Measurements from ENCODE around the gene TMEFF1. TPM values are rescaled to one million over a fixed set of nuclear protein-coding genes. Genes with fewer than 3 reads are reported as not detected.

Gene TMEFF1
- total RNA-seq, 1 experiment from 2014 or later, result 2.7 TPM

DNA sequence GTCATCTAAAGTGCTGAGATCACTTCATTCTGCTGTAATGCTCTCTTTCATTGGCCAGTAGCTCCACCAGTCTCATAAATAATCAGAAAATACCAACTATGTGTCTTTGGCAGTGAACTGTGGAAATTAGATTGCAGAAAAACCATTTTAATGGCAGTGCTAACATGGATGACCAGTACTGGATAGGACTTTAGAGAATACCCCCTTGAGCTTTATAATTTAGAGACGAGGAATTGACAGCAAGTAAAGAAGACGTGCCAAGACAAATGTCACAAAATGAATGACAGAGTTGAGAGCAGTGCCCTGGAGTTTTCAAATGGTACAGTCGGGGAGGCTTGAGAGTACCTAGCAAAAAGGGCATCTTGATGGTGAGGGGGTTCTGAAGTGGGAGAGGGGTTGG lies 40.2 kb upstream of the TMEFF1 start:
- no peak for DNase-seq
- H3K9me3 ChIP-seq, result no peaks in the 10 kb centered on the region
- H3K36me3 ChIP-seq (ENCODE audit: control insufficient read depth, insufficient read depth, low read length), result no peaks in the 10 kb centered on the region
- H3K4me1 Mint-ChIP-seq (ENCODE audit: low read depth, unreplicated experiment), result peaks cover 26% of the 10 kb centered on the region
- TF ChIP-seq, protein P1, sequence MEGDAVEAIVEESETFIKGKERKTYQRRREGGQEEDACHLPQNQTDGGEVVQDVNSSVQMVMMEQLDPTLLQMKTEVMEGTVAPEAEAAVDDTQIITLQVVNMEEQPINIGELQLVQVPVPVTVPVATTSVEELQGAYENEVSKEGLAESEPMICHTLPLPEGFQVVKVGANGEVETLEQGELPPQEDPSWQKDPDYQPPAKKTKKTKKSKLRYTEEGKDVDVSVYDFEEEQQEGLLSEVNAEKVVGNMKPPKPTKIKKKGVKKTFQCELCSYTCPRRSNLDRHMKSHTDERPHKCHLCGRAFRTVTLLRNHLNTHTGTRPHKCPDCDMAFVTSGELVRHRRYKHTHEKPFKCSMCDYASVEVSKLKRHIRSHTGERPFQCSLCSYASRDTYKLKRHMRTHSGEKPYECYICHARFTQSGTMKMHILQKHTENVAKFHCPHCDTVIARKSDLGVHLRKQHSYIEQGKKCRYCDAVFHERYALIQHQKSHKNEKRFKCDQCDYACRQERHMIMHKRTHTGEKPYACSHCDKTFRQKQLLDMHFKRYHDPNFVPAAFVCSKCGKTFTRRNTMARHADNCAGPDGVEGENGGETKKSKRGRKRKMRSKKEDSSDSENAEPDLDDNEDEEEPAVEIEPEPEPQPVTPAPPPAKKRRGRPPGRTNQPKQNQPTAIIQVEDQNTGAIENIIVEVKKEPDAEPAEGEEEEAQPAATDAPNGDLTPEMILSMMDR (IDR thresholded peaks at IDR 0.05; ENCODE audit: insufficient read depth in 1 of 2, low read depth in 1 of 2, low read length in 1 of 2, severe bottlenecking in 1 of 2, unreplicated experiment in 1 of 2), result no peak
- H3K4me1 ChIP-seq, result peaks cover 14% of the 10 kb centered on the region
- ChIA-PET CTCF (no interaction called here), POLR2A (no interaction called here)
- H3K4me3 Mint-ChIP-seq (ENCODE audit: unreplicated experiment), result no peak overlapping the region
- H3K4me3 ChIP-seq (ENCODE audit: low read depth, low read length), result no peak overlapping the region
- BruUV-seq (replicated peaks), result no TSS peak
- intact Hi-C loops (cut with micrococcal nuclease; ENCODE audit: unreplicated experiment), result no loop called here
- no peaks in the 10 kb centered on the region for H3K27me3 Mint-ChIP-seq (ENCODE audit: insufficient read depth, unreplicated experiment)
- H3K9me3 Mint-ChIP-seq (ENCODE audit: unreplicated experiment), result no peaks in the 10 kb centered on the region
- H3K27me3 ChIP-seq (replicated peaks; ENCODE audit: control insufficient read depth, insufficient read depth, low read length), result no peaks in the 10 kb centered on the region
- peaks cover 20% of the 10 kb centered on the region for H3K36me3 Mint-ChIP-seq (ENCODE audit: insufficient read depth, unreplicated experiment)
- no peak overlapping the region for H3K27ac Mint-ChIP-seq (ENCODE audit: unreplicated experiment)

DNA sequence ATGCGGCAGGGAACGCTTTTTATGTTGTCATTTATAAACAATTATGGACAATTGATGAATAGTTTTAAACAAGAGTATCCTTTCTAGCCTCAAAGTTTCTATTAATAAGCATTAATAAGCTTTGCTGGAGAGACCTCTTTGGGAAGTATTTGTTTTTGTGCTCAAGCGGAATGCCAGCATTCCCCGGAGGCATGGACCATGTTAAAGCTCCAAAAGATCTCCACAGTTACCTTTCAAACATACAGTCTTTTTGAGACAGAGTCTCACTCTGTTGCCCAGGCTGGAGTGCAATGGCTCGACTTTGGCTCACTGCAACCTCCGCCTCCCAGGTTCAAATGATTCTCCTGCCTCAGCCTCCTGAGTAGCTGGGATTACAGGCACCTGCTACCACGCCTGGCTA lies 36.4 kb upstream of the TMEFF1 start:
- ChIA-PET POLR2A (no interaction called here), CTCF (interaction anchor here (0.9 kb wide), 1 partner anchor 36 kb away, joined by 3 read pairs; the partner anchor contains the start of gene TMEFF1)
- no peaks in the 10 kb centered on the region for H3K27me3 ChIP-seq (replicated peaks; ENCODE audit: control insufficient read depth, insufficient read depth, low read length)
- no peaks in the 10 kb centered on the region for H3K27me3 Mint-ChIP-seq (ENCODE audit: insufficient read depth, unreplicated experiment)
- no TSS peak for BruUV-seq (replicated peaks)
- H3K27ac Mint-ChIP-seq (ENCODE audit: unreplicated experiment), result no peak overlapping the region
- H3K4me3 Mint-ChIP-seq (ENCODE audit: unreplicated experiment), result no peak overlapping the region
- TF ChIP-seq, protein P1 (IDR thresholded peaks at IDR 0.05; ENCODE audit: insufficient read depth in 1 of 2, low read depth in 1 of 2, low read length in 1 of 2, severe bottlenecking in 1 of 2, unreplicated experiment in 1 of 2), result no peak
- no peak for DNase-seq
- no peaks in the 10 kb centered on the region for H3K9me3 ChIP-seq
- no peak overlapping the region for H3K4me3 ChIP-seq (ENCODE audit: low read depth, low read length)
- no peaks in the 10 kb centered on the region for H3K36me3 ChIP-seq (ENCODE audit: control insufficient read depth, insufficient read depth, low read length)
- H3K9me3 Mint-ChIP-seq (ENCODE audit: unreplicated experiment), result no peaks in the 10 kb centered on the region
- peaks cover 17% of the 10 kb centered on the region for H3K4me1 Mint-ChIP-seq (ENCODE audit: low read depth, unreplicated experiment)
- H3K4me1 ChIP-seq, result no peaks in the 10 kb centered on the region
- peaks cover 22% of the 10 kb centered on the region for H3K36me3 Mint-ChIP-seq (ENCODE audit: insufficient read depth, unreplicated experiment)
- intact Hi-C loops (cut with micrococcal nuclease; ENCODE audit: unreplicated experiment), result no loop called here

DNA sequence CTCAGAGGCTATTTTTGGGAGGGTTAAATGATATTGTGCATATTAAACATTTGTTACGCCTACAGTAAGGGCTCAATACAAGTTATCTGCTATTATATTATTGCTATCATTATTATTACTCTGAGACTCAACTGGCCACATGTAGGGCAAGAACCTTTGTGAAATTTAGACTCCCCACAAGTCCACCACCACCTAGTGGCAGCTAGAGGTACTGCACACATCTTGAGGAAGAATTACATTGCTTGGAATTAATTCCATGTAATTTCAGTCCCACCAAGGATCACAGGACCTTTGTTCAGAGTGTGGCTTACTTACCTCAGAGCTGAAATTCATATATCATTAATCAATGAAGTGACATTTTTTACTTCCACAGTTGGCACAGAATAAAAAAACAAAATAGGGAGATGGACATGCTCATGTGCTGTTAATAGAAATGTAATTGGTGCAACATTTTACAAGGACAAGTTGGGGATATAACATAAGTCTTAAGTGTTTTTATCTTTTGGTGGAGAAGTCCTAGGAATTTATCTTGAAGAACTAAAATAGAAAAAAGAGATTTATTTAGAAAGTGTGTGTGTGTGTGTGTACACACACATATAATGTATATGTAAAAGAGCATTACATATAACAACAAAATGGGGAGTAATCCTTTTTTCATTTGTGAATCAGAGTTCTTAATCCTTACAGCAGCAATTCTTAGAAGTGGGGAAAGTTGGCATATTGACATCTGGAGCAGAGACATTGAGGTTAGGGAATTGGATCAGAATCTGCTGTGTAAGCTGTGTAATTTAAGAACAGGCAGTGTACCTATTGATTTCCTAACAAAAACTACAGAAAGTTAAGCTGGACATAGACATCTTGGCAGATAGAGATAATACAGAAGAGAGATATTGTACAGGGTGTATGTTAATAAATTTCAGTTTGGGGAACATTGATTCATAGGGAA lies 34.8 kb upstream of the TMEFF1 start:
- Histone ChIP-seq H3K4me1 (no peaks in the 10 kb centered on the region), H3K27me3 (replicated peaks; ENCODE audit: control insufficient read depth, insufficient read depth, low read length) (no peaks in the 10 kb centered on the region), H3K4me3 (ENCODE audit: low read depth, low read length) (no peak overlapping the region), H3K9me3 (no peaks in the 10 kb centered on the region), H3K36me3 (ENCODE audit: control insufficient read depth, insufficient read depth, low read length) (no peaks in the 10 kb centered on the region)
- Mint-ChIP-seq H3K27me3 (ENCODE audit: insufficient read depth, unreplicated experiment) (no peaks in the 10 kb centered on the region), H3K27ac (ENCODE audit: unreplicated experiment) (peak overlapping the region; percentile 12), H3K4me3 (ENCODE audit: unreplicated experiment) (no peak overlapping the region), H3K9me3 (ENCODE audit: unreplicated experiment) (no peaks in the 10 kb centered on the region), H3K4me1 (ENCODE audit: low read depth, unreplicated experiment) (peaks cover 17% of the 10 kb centered on the region), H3K36me3 (ENCODE audit: insufficient read depth, unreplicated experiment) (peaks cover 25% of the 10 kb centered on the region)
- intact Hi-C loops (cut with micrococcal nuclease; ENCODE audit: unreplicated experiment), result loop anchor here (1.0 kb wide), 1 partner anchor 11 kb away; the partner anchor contains the start of gene MSANTD3
- ChIA-PET CTCF (interaction anchor here (1.2 to 1.3 kb wide), 2 partner anchors 13 to 86 kb away, joined by 3 to 9 read pairs; no protein-coding TSS in a partner anchor), POLR2A (no interaction called here)
- no TSS peak for BruUV-seq (replicated peaks)
- peak; percentile 78 to 79 for DNase-seq
- TF ChIP-seq, protein P1 (IDR thresholded peaks at IDR 0.05; ENCODE audit: insufficient read depth in 1 of 2, low read depth in 1 of 2, low read length in 1 of 2, severe bottlenecking in 1 of 2, unreplicated experiment in 1 of 2), result peak; percentile 85 to 94
